Head of caudate nucleus (tissue), 42 donors: ENCODE measurements around the gene PDGFB.

Experiments
- DNase-seq, 42 donors: peaks; one replicate each; pipeline versions ENCODE4 v3.0.0 to v3.0.0-alpha.2; 2020 to 2021; ENCODE audit warnings: mixed read lengths in 7 of 42
- intact Hi-C: fragments of 100-400 bp; cut with DNase I; formaldehyde crosslinking; loops from one replicate; pipeline ENCODE4 v1.15.0; 2022

PDGFB gene

DNA sequence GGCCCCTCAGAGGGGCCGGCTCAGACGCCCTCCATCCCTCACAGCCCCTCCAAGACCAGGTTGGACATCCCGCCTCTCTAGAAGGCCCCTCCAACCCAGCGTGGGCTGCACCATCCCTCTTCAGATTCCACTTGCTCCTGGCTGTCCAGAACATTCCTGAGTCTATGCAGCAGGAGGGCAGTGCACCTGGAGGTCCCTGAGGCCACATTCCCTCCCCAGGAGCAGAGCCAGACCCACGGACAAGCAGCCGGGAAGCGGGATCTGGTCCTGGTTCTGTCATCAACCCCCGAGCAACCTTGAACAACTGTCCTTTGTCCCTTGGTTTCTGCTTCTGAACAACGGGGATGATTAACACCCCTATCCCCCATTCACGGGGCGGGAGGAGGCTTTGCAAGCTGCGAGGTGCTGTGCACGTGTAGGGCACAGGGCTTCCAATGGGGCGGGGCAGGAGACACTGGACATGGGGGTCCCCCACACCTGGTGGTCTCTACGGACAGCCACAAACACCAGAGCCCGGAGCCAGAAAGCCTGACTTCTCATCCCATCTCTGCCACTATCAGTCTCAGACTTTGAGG is 13.2 kb upstream of the PDGFB start:
- intact Hi-C loops = no loop called here

DNA sequence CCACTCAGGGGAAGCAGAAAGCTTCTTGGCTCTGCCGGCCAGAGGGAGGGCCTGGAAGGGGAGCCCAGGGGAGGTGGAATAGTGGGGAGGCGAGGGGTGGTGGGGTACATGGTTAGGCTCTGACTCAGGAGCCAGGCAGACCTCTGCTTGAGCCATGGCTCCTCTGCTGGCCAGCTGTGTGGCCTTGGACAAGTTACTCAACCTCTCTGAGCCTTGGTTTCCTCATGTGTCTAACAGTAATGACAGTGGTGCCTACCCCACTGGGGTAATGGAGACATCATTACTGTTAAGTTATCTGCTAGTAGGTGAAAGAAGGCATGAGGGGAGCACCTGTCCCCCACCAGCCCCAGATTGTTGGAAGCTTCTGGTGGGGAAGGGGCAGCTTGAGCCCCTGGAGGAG is 12.2 kb upstream of the PDGFB start:
- intact Hi-C loops = no loop called here
- DNase-seq = no peak

More for the DNA sequence above, 13.2 kb upstream of the PDGFB start:
- no peak for DNase-seq

DNA sequence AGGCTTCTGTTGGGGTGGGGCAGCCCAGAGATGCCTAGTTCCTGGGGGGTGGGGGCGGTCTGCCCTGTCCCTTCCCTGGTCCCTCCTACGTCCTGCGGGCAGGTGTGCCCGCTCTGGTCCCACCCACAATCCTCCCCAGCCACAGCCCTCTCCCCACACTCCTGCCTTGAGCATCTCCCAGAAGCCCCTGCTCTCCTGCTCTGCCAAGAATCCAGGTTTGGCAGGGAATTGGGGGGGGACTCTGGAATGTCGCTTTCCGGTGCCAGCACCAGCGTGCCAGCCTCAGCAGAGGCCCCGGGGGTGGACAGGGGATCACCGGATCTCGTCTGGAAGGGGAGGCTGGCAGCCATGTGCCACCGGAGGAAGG is 11.4 kb upstream of the PDGFB start:
- intact Hi-C loops = no loop called here
- DNase-seq = no peak

DNA sequence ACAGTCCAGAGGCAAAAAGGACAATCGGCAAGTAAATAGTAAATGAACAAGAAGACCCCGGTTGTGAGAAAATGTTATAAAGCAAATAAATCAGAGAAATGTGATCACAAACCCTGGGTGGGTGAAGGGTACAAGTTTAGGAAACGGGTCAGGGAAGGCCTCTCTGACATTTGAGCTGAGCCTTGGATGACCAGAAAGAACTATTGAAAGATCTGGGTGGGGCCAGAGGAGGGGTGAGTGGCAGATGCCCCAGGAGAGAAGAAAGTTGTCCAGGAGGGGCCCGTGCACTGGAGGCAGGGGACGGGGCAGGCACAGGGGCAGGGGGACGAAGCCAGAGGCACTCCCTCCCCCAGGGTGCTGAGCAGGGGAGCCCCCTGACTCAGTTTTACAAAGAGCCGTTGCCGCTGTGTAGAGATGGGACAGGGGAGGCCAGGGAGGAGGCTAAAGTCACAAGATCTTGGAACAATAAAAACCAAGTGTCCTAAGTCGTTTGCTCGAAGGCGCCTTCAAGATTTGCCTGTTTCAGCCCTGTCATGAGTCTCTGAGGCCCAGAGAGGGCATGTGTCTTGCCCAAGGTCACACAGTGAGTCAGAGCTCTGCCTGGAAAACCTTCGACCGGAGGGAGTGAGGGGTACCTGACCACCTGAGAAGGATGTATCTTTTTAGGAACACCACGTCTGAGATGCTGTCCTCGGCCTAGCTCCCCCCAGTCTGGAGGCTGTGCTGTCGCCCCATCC is 10.8 kb upstream of the PDGFB start:
- no peak for DNase-seq
- intact Hi-C loops = no loop called here

DNA sequence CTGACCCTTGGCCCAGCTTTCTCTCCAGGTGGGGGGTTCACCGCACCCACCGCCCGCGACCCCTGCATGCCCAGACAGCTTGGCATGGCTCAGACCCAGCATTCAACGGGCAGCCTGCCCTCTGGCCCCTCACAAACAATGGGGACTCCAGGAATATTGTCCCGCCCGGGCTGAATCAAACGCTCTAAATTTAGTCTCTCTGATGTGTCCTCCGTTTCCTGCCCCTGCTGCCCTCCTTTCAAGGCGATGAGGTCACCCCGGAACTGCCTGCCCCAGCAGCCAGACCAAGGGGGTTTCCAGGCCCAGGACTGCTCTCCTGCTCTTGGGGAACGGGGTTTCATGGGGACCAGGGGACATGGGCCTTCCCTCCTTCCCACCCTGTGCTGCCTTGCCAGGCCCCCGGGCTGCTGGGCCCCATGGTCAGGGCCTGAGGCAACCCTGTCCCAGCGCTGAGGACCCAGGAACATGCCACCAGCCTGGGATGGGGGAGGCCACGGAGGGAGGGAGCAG is 10.1 kb upstream of the PDGFB start:
- peak in 2 of 42 donors; percentile 33 to 49 for DNase-seq
- intact Hi-C loops = no loop called here

DNA sequence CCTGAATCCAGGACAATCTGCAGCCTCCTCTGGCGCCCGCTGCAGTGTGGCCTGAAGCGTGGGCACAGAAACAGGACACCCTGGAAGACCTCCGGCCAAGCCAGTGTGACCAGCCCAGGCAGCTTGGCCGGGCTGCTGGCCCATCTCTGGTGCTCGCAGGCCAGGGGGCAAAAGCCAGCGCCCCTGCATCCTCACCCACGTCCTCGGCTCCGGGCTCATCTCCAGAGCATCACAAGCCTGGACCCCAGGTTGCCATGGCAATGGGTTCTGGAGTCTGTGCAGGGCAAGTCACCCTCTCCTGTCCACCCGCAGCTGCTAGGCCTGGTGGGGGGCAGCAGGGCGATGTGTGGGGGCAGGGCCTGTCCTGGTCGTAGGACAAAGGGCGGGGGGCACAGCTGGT is 9.3 kb upstream of the PDGFB start:
- intact Hi-C loops = no loop called here
- no peak for DNase-seq

DNA sequence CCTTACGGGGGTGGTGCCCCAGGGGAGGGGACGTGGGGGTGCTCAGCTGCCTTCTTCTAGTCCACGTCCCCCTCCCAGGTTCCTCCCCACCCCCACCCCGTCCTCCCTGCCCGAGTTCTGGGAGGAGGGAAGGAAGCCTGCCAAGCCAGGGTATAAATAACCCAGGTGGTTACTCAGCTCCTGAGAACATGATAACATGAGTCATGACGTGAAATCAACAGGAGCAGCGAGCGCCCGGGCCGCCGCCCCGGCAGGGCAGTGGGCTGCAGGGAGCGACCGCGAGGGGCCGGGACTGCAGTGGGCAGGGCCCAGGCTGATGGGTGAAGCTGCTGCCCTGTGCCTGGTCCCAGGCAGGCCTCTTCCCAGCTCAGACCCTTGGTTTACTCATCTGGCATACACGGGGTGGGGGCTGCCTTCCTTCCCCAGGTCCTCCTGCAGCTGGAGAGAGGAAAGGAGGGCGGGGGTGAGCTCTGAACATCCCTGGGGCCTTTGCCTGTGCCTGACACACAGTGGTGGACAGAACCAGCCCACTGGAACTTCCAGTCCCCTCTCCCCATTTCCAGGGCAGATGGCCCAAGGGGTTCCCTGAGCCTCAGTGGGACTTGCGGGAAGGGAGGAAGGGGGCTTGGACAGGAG is 8.8 kb upstream of the PDGFB start:
- DNase-seq = peak in 39 of 42 donors; percentile 33 to 88 (median 64)

DNA sequence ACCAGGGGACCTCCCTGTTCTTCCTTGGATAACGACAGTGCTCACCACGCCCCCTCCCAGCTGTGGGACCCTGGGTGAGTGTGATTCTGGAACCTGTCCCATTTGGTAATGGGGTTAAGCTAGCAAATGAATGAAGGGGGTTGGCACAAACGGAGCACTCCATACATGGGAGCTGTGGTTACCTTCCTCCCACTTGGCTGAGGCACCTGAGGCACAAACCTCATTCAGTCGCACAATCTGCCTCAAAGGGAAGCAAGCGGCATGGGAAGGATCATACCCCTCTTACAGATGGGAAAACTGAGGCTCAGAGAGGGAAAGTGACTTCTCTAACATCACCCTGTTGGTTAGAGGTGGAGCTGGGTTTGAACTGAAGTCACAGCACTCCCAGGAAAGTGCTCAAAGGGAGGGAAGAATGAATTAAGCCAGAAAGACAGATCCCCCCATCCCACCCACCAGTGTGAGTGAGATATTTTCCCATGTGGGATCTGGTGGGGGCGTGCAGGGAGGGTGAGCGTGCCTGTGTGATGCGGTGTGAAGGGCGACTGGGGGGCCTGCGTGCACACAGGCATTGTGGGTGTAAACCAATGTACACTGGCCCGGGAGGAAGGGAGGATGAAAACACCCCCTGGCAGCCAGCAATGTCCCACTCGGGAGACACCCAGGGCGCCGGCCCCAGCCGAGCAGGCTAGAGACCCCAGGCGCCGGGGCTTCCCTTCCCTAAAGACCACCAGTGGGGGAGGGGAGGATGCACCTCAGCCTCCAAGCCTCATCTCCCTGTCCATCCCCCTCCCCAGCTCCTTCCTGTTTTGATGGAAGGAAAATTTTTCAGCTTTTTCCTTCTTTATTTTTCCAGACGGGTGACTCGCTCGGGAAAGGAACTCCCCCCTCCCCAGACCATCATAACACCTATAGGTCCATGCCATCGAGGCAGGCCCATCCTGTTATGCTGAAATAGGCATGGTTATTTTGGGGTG is 8.0 kb upstream of the PDGFB start:
- intact Hi-C loops = no loop called here
- peak in 30 of 42 donors; percentile 22 to 81 (median 57) for DNase-seq

More for the DNA sequence above, 8.8 kb upstream of the PDGFB start:
- intact Hi-C loops = no loop called here

DNA sequence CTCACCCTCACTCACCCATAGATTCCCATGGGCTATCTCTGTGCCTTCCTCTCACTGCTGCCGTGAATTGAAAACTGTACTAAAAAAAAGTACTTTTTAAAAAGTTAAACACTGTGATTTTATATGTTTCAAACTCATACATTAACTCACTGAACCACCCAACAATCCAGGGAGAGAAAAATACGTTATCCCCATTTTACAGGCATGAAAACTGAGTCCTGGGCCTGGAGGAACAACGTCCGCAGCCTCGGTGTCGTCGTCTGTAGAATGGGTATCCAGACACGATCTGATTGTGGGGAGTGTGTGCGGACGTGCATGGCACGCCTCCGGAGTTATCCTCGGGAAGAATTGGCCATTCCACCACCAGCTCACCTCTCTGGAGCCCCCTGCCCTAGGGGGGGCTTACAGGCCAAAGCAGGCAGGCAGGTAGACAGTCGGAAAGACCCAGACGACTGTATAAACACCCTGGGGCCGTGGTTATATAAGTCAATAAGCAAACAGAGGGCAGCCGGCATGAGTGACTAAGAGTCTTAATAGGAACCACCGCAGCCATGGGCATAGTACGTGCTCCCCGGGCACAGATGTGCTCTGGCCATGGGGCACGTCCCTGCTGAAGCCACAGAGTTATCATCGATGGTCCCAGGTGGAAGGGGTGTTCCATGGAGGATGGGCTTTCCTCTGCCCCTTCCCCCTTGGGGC is 7.1 kb upstream of the PDGFB start:
- intact Hi-C loops = no loop called here
- DNase-seq = no peak

DNA sequence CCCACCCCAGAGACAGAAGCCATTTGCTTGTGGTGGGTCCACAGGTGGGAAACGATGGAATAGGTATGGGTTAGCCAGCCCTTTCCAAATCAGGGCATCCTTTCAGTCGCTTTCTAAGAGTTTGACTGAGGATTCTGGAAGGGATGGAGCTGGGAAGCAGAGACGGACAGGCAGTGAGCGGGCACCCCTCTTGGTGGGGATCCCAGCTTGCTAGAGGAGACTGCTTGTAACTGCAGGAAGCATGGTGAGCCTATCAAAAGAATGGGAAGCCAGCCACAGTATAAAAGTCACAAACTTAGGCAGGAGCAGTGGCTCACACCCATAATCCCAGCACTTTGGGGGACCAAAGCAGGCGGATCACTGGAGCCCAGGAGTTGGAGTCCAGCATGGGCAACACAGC is 6.1 kb upstream of the PDGFB start:
- DNase-seq = no peak
- intact Hi-C loops = no loop called here

DNA sequence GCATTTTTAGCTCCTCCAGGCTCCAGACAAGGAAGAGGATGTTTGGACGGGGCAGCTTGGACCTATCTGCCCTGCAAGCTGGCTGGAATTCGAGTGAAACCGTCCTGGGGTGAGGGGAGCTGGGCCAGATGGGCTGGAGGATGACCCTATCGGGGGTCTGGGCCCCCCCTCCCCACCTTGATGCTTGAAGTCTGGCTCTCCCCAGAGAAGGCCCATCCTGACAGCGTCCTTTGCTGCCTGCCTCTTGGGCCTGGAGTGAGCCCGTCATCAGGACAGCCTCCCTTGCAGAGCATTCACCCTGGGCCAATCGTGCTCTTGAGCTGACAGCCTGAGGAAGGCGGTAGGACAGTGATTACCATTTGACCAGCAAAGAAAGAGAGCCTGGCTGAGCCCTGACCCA is 5.3 kb upstream of the PDGFB start:
- no peak for DNase-seq
- intact Hi-C loops = no loop called here

DNA sequence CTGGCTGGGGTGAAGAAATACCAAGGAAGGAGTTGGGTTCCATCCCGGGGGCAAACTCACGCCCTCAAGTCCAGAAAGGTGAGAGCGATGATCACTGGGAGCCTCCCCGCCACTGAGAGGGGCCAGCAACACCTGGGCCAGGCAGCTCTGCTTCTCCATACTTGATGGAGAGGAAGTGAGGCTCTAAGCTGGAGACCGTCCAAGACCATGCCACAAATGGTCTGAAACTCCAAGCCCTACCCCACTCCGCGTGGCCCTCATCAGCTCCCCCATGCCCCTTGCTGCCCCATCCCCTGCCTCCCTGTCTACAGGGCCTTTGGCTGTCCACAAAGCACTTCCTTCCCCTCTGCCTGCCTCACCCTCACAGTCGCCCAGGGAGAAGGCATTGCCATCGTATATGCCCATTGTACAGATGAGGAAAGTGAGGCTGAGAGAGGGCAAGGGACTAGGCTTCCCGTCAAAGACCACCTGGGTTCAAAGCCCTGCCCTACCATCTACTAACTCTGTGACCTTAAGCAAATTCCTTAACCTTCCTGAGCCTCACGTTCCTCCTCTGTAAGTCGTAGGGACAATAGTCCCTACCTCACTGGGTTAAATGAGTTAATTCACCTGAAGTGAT is 4.4 kb upstream of the PDGFB start:
- peak in 2 of 42 donors; percentile 23 to 28 for DNase-seq
- intact Hi-C loops = no loop called here

DNA sequence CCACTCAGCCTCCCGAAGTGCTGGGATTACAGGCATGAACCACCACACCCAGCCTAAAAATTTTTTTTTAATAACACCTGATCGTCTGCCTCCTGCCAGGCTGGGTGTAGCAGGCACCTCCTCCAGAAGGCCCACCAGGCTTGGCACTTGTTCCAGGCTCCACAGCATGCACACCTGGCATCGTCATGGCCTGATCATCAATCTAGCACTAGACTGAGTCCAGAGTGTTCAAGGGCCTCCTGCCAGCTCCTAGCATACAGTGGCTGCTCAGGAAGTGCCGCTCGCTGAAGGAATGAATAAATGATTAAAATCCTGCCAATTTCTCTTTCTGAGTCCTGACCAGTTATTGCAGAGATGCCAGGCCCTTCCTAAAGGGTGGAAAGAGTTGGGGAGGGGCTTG is 3.5 kb upstream of the PDGFB start:
- no peak for DNase-seq
- intact Hi-C loops = no loop called here

DNA sequence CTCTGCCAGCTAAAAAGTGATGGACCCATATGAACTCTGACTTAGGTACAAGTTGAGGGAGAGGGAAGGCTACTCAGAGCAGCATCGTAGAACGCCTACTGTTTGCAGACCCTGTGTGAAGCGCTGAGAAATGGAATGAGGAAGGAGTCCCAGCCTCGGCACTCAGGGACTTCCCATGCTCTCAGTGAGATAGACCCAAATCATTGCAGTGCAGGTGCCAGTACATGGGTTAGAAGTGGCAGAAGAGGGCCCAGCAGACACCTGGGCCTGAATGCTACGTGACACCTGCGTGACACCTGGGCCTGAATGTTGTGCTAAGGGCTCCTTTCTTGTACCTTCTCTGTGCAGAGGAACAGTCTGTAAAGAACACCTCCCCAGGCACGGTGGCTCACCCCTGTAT is 2.6 kb upstream of the PDGFB start:
- intact Hi-C loops = no loop called here
- no peak for DNase-seq

DNA sequence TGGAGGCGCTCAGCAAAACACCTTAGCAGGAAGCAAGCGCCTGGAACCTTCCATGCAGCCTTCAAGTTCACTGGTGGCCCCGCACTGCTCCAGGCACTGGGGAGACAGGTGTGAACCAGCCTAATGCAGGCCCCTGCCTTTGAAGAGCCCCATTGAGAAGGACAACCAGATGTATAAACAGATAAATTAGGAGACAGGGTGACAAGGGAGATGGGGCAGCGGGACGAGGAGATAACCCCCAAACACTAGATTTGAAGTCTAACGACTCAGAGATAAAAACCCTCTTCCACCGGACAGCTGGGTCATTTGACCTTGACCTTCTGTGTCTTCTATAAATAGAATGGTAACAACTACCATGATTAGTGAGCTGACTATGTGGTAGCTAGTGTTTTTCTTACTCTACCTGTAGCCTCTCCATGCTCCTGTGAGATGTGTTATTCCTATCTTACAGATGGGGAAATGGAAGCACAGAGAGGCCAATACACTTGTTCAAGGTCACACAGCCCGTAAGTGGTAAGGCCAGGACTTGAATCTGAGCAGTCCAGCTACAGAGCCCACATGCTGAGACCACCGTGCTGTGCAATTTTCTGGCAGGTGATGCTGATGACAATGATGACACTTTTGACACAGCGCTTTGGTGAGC is 2.0 kb upstream of the PDGFB start:
- DNase-seq = peak in 1 of 42 donors; percentile 18
- intact Hi-C loops = no loop called here

DNA sequence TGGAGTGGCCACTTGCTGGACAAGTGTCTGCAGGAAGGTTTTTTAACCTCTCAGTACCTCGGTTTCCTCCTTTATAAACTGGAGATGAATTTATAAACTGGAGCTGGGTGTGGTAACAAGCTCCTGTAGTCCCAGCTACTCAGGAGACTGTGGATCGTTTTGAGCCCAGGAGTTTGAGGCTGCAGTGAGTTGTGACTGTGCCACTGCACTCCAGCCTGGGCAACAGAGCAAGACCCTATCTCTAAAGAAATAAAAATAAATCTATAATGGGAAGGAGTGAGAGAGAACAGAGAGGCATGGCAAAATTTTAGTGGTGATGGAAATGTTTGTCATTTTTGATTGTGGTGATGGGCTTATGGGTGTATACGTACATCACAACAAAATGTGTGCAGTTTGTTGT is 1.4 kb upstream of the PDGFB start:
- intact Hi-C loops = no loop called here
- no peak for DNase-seq

DNA sequence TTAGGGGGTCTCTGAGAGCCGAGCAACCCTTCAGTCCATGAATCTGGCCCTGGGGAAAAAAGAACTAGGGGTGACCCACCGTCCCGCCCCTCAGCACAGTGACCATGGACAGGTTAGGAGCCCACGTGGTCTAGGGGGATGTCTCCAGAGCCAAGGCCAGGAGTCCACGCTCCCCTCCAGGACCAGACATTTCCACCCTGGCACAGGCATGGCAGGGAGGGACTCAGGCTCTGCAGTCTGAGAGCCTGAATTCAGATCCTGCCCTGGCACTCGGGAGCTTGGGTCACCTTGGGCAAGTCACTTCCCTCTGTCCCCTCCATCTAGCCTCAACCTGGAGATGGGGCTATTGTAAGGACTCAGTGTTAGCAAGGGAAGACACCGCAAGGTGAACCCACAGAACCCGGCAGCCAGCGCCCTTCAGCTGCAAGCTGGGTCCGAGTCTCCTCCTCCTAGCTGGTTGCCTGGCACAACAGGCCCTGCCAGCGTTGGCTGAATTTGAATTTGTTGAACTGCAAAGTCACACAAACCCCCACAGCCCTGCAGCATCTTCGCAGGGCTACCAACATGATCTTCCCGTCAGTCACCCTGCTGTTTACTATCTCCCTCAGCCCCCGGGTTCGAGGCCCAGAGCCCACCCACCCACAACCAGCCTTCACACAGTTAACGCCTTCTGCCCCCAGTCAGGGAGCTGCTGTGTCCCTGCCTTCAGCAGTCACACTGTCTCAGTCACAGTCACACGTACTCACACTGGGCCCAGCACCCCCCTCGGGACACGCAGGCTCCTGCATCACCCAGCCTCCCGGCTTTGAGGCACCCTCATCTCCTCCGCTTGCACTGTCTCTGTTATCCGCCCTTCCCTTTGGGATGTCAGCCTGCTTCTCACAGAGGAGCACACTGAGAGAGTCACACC is 603 bp upstream of the PDGFB start:
- intact Hi-C loops = no loop called here

More for the DNA sequence above, 603 bp upstream of the PDGFB start:
- DNase-seq = peak; percentile 48 to 95 (median 79)
